HEK293 (cell line): ENCODE results near the gene RAD50.
A peak's percentile ranks its signal among the peaks of the same experiment; 100 is the strongest.

Experiments used
- CTCF ChIA-PET: fragments of 350-600 bp; formaldehyde crosslinking; extraction: SDS; loops from one replicate; lab custom pipeline; 2021; ENCODE audit warnings: antibody characterized with exemption; lab: Yijun Ruan, JAX
- POLR2A ChIA-PET: fragments of 300-600 bp; formaldehyde crosslinking; extraction: SDS; loops from one replicate; lab custom pipeline; 2020; ENCODE audit warnings: antibody characterized with exemption, inconsistent platforms; lab: Yijun Ruan, JAX
- H3K27ac ChIP-seq: fragments of 200-500 bp; sonication (Bioruptor generic); 2 replicates; pipeline ENCODE4 v1.5.1; 2014; ENCODE audit warnings: low read depth, low read length, control low read depth, inconsistent platforms; ENCODE audit errors: extremely low read depth
- H3K36me3 ChIP-seq, 2 experiments: fragments of 200-500 bp in 1 of 2; sonication (Bioruptor generic) in 1 of 2; 1 replicate in 1 of 2; 2 replicates in 1 of 2; pipeline ENCODE4 v1.5.1; 2014 to 2017; ENCODE audit warnings: inconsistent platforms in 2 of 2, low read length in 2 of 2; ENCODE audit not compliant: control insufficient read depth in 2 of 2, insufficient read depth in 1 of 2
- H3K4me1 ChIP-seq: fragments of 200-500 bp; sonication (Bioruptor generic); 2 replicates; pipeline ENCODE4 v1.5.1; 2014; ENCODE audit warnings: mild to moderate bottlenecking, low read length, inconsistent platforms; ENCODE audit not compliant: control insufficient read depth, insufficient read depth
- H3K4me3 ChIP-seq: 2 replicates; pipeline ENCODE4 v1.5.1; 2011; ENCODE audit warnings: low read depth, mild to moderate bottlenecking, control low read depth, low read length, moderate library complexity
- H3K9me3 ChIP-seq: fragments of 200-500 bp; sonication (Bioruptor generic); 2 replicates; pipeline ENCODE4 v1.5.1; 2014; ENCODE audit warnings: low read depth, low read length, inconsistent platforms; ENCODE audit not compliant: control insufficient read depth, insufficient read depth
- ELK4 ChIP-seq: IDR thresholded peaks from 2 replicates; pipeline ENCODE4 v1.6.1; 2011; ENCODE audit warnings: mild to moderate bottlenecking, low read depth, low read length, borderline replicate concordance
- FEZF1 ChIP-seq: fragments of 450-650 bp; formaldehyde crosslinking; IDR thresholded peaks from 2 replicates; pipeline ENCODE4 v1.5.1; 2016; ENCODE audit warnings: missing biosample characterization, missing genetic modification characterization
- GFI1B ChIP-seq: fragments of 450-650 bp; formaldehyde crosslinking; IDR thresholded peaks from 2 replicates; pipeline ENCODE4 v1.5.1; 2016; ENCODE audit warnings: missing biosample characterization, missing genetic modification characterization
- GLIS1 ChIP-seq: fragments of 450-650 bp; formaldehyde crosslinking; IDR thresholded peaks from 2 replicates; pipeline ENCODE4 v1.5.1; 2016; ENCODE audit warnings: missing biosample characterization, missing genetic modification characterization
- KLF17 ChIP-seq: fragments of 450-650 bp; formaldehyde crosslinking; IDR thresholded peaks from 2 replicates; pipeline ENCODE4 v1.5.1; 2016; ENCODE audit warnings: missing biosample characterization, missing genetic modification characterization
- OVOL3 ChIP-seq: fragments of 450-650 bp; formaldehyde crosslinking; IDR thresholded peaks from 2 replicates; pipeline ENCODE4 v1.5.1; 2016; ENCODE audit warnings: missing biosample characterization, missing genetic modification characterization
- SP2 ChIP-seq: fragments of 450-650 bp; formaldehyde crosslinking; IDR thresholded peaks from 2 replicates; pipeline ENCODE4 v1.5.1; 2016; ENCODE audit warnings: missing biosample characterization, missing genetic modification characterization
- SP3 ChIP-seq: fragments of 450-650 bp; formaldehyde crosslinking; IDR thresholded peaks from 2 replicates; pipeline ENCODE4 v1.5.1; 2016; ENCODE audit warnings: missing biosample characterization, missing genetic modification characterization
- SP7 ChIP-seq: fragments of 450-650 bp; formaldehyde crosslinking; IDR thresholded peaks from 2 replicates; pipeline ENCODE4 v1.5.1; 2016; ENCODE audit warnings: missing biosample characterization, missing genetic modification characterization
- ZBTB17 ChIP-seq: fragments of 450-650 bp; formaldehyde crosslinking; IDR thresholded peaks from 2 replicates; pipeline ENCODE4 v1.5.1; 2016; ENCODE audit warnings: missing biosample characterization, missing genetic modification characterization
- ZBTB21 ChIP-seq: fragments of 450-650 bp; formaldehyde crosslinking; IDR thresholded peaks from 2 replicates; pipeline ENCODE4 v1.5.1; 2017; ENCODE audit warnings: missing biosample characterization, missing genetic modification characterization
- ZBTB48 ChIP-seq: fragments of 450-650 bp; formaldehyde crosslinking; IDR thresholded peaks from 2 replicates; pipeline ENCODE4 v1.5.1; 2016; ENCODE audit warnings: missing biosample characterization, missing genetic modification characterization
- ZNF121 ChIP-seq: fragments of 450-650 bp; formaldehyde crosslinking; IDR thresholded peaks from 2 replicates; pipeline ENCODE4 v1.5.1; 2016; ENCODE audit warnings: missing biosample characterization, missing genetic modification characterization
- ZNF335 ChIP-seq: fragments of 450-650 bp; formaldehyde crosslinking; conservative IDR thresholded peaks from 2 replicates; pipeline ENCODE4 v1.5.1; 2016; ENCODE audit warnings: missing biosample characterization, missing genetic modification characterization
- ZNF473 ChIP-seq: fragments of 450-650 bp; formaldehyde crosslinking; IDR thresholded peaks from 2 replicates; pipeline ENCODE4 v1.5.1; 2017; ENCODE audit warnings: missing biosample characterization, missing genetic modification characterization
- ZNF488 ChIP-seq: fragments of 450-650 bp; formaldehyde crosslinking; IDR thresholded peaks from 2 replicates; pipeline ENCODE4 v1.5.1; 2016; ENCODE audit warnings: missing biosample characterization, missing genetic modification characterization
- ZNF600 ChIP-seq: fragments of 450-650 bp; formaldehyde crosslinking; IDR thresholded peaks from 2 replicates; pipeline ENCODE4 v1.5.1; 2016; ENCODE audit warnings: missing biosample characterization, missing genetic modification characterization
- ZNF624 ChIP-seq: fragments of 450-650 bp; formaldehyde crosslinking; IDR thresholded peaks from 2 replicates; pipeline ENCODE4 v1.5.1; 2017; ENCODE audit warnings: missing biosample characterization, missing genetic modification characterization
- ZNF654 ChIP-seq: fragments of 450-650 bp; formaldehyde crosslinking; IDR thresholded peaks from 2 replicates; pipeline ENCODE4 v1.5.1; 2016; ENCODE audit warnings: low read depth, missing biosample characterization, missing genetic modification characterization
- ZNF658 ChIP-seq: fragments of 450-650 bp; formaldehyde crosslinking; IDR thresholded peaks from 2 replicates; pipeline ENCODE4; 2016; ENCODE audit warnings: missing biosample characterization, missing genetic modification characterization
- ZNF660 ChIP-seq: fragments of 450-650 bp; IDR thresholded peaks from 2 replicates; pipeline ENCODE4 v1.5.1; 2018; ENCODE audit warnings: missing biosample characterization, mild to moderate bottlenecking, missing genetic modification characterization
- TF ChIP-seq, protein P1 (sequence below): fragments of 450-650 bp; formaldehyde crosslinking; IDR thresholded peaks from 2 replicates; pipeline ENCODE4 v1.5.1; 2016; ENCODE audit warnings: missing biosample characterization, missing genetic modification characterization, borderline replicate concordance

The RAD50 gene

DNA sequence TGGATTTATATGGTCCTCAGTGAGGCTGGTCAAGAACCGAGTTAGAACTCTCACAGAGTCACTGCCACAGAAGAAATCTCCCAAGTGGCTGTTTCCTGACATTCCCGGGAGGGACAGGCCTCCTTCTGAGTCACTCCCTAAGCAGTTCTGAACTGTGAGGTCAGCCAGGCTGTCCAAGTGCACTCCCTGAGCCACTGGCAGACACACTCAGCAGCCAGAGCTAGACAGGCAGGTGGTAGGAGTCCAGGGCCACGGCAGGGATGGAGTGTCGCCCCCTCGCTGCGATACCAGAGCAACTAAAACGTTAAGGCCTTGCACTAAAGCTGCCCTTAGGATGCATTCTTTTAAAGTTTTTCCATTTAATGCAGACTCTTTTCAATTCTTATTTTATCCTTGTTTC is 120.4 kb downstream of the RAD50 start:
- H3K4me1 ChIP-seq: no peaks in the 10 kb centered on the region
- POLR2A ChIA-PET: no interaction called here
- H3K9me3 ChIP-seq: no peaks in the 10 kb centered on the region
- TF ChIP-seq SP2 (tag by site-specific recombination): no peak
- peak; percentile 40; the same call in 1 of the 2 replicates for TF ChIP-seq ZBTB17
- TF ChIP-seq GLIS1: peak; percentile 32; the same call in 1 of the 2 replicates
- TF ChIP-seq OVOL3 (tag by site-specific recombination): no peak
- TF ChIP-seq ZNF335 (tag by site-specific recombination): peak; percentile 22; the same call in 1 of the 2 replicates
- TF ChIP-seq KLF17 (tag by site-specific recombination): 0 out of 2 replicates have a peak, but pooled peaks have one; percentile 36
- TF ChIP-seq ZNF600 (tag by site-specific recombination): peak; percentile 51; the same call in 1 of the 2 replicates
- no peak overlapping the region for H3K27ac ChIP-seq
- no peak overlapping the region for H3K4me3 ChIP-seq
- H3K36me3 ChIP-seq: no peaks in the 10 kb centered on the region
- CTCF ChIA-PET: interaction anchor here (0.6 to 3.2 kb wide), 13 partner anchors 9 to 540 kb away, joined by 3 to 14 read pairs (median 4); partner anchors contain the start of gene IL13

DNA sequence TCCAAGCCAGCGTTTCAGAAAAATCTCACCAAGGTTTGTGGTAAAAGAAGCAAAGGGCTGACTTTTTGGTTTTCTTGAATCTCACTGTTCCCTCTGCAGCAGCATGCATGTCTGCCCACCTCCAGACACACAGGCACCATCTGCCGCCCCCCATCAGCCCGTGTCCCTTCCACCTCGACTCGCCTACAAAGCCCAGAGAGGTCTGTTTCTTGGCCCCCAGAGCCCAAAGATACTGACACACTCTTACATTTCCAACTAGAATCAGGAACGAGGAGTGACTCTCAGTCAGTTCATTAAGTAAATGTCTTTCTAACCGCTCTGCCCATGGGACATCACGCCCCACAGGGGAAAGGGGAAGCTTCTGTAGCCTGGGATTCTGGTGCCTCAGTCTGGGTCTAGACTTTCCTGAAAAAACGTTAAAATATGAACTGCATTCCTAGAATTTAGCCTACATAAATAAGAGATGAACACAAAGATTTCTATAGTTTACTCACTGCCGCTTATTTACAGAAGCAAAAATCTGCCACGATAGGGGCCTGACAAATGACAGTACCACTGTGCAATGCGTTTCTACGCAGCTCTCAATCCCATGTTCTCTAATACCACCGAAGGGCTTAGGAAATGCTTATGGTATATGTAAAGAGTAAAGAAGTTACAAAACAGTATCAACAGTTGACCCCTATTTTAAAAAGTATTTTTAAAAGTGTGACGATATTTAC is 121.1 kb downstream of the RAD50 start:
- H3K36me3 ChIP-seq: no peaks in the 10 kb centered on the region
- TF ChIP-seq ZNF654 (tag by site-specific recombination) (no peak), SP3 (no peak), ZNF488 (tag by site-specific recombination) (no peak), ZNF121 (tag by site-specific recombination) (no peak), ZNF624 (tag by site-specific recombination) (no peak), ZBTB48 (tag by site-specific recombination) (no peak), SP7 (no peak), ZNF660 (tag by site-specific recombination) (no peak), ZBTB21 (tag by site-specific recombination) (no peak), ZNF658 (tag by site-specific recombination) (no peak), FEZF1 (tag by site-specific recombination) (no peak), ZNF473 (tag by site-specific recombination) (no peak), GFI1B (no peak), ELK4 (no peak)
- TF ChIP-seq, protein P1, sequence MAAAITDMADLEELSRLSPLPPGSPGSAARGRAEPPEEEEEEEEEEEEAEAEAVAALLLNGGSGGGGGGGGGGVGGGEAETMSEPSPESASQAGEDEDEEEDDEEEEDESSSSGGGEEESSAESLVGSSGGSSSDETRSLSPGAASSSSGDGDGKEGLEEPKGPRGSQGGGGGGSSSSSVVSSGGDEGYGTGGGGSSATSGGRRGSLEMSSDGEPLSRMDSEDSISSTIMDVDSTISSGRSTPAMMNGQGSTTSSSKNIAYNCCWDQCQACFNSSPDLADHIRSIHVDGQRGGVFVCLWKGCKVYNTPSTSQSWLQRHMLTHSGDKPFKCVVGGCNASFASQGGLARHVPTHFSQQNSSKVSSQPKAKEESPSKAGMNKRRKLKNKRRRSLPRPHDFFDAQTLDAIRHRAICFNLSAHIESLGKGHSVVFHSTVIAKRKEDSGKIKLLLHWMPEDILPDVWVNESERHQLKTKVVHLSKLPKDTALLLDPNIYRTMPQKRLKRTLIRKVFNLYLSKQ (tag by site-specific recombination): no peak
- TF ChIP-seq, all 188 proteins: peak for 0
- H3K4me3 ChIP-seq: no peak overlapping the region
- H3K27ac ChIP-seq: no peak overlapping the region
- POLR2A ChIA-PET: no interaction called here
- CTCF ChIA-PET: interaction anchor here (0.6 to 3.2 kb wide), 12 partner anchors 12 to 540 kb away, joined by 3 to 14 read pairs (median 4); partner anchors contain the start of gene IL13
- H3K4me1 ChIP-seq: no peaks in the 10 kb centered on the region
- H3K9me3 ChIP-seq: no peaks in the 10 kb centered on the region
